Measurements from ENCODE around the gene TRIM17. TPM values are rescaled to one million over a fixed set of nuclear protein-coding genes. Genes with fewer than 3 reads are reported as not detected.
A peak's percentile ranks its signal among the peaks of the same experiment; 100 is the strongest.

The TRIM17 gene
- total and polyA plus RNA-seq, 9 of the 15 experiments (the other 6 are each of a cell fraction or from before 2014, with no cell fraction given) = not detected

- TF ChIP-seq MBD1 (CRISPR knock-in tag; IDR thresholded peaks at IDR 0.05) (no peak), RBM15 (IDR thresholded peaks at IDR 0.05; ENCODE audit: insufficient read depth, low read length) (no peak), ZFP36 (IDR thresholded peaks at IDR 0.05; ENCODE audit: low read depth, low read length, partially characterized antibody) (peak; percentile 66), ZFX (CRISPR knock-in tag; IDR thresholded peaks at IDR 0.05) (no peak), SREBF2 (CRISPR knock-in tag; IDR thresholded peaks at IDR 0.05) (no peak), ZBTB33 (CRISPR knock-in tag; IDR thresholded peaks at IDR 0.05) (peak; percentile 39), ZBTB7A (IDR thresholded peaks at IDR 0.05; ENCODE audit: borderline replicate concordance, control insufficient read depth, low read depth, low read length) (peak; percentile 37; the same call in 1 of the 2 replicates), E4F1 (CRISPR knock-in tag; IDR thresholded peaks at IDR 0.05; ENCODE audit: borderline replicate concordance) (no peak), CGGBP1 (CRISPR knock-in tag; IDR thresholded peaks at IDR 0.05) (no peak), NR0B1 (IDR thresholded peaks at IDR 0.05; ENCODE audit: partially characterized antibody) (no peak), ZNF263 (CRISPR knock-in tag; IDR thresholded peaks at IDR 0.05; ENCODE audit: borderline replicate concordance) (no peak), BCL6 (CRISPR knock-in tag; IDR thresholded peaks at IDR 0.05) (no peak), ZNF639 (CRISPR knock-in tag; conservative IDR thresholded peaks at IDR 0.05 in 1 of 2, IDR thresholded peaks at IDR 0.05 in 1 of 2) (no peak), TEAD4 (IDR thresholded peaks at IDR 0.05; ENCODE audit: low read length) (no peak), TEAD4 (CRISPR knock-in tag; IDR thresholded peaks at IDR 0.05; ENCODE audit: borderline replicate concordance) (no peak), ARID1B (IDR thresholded peaks at IDR 0.05) (no peak), ZNF274 (IDR thresholded peaks at IDR 0.05; ENCODE audit: borderline replicate concordance, low read depth, low read length) (no peak)
Observed at GRCh38 chr1:228362141-228362883, 54.3 kb downstream of the TRIM17 start (continued).

Measured in K562 (cell line).